ENCODE data around the gene ORM2. TPM values are rescaled to one million over a fixed set of nuclear protein-coding genes. Genes with fewer than 3 reads are reported as not detected.

ORM2 gene
- total and polyA plus RNA-seq, 5 experiments from 2014 or later, result not detected

DNA sequence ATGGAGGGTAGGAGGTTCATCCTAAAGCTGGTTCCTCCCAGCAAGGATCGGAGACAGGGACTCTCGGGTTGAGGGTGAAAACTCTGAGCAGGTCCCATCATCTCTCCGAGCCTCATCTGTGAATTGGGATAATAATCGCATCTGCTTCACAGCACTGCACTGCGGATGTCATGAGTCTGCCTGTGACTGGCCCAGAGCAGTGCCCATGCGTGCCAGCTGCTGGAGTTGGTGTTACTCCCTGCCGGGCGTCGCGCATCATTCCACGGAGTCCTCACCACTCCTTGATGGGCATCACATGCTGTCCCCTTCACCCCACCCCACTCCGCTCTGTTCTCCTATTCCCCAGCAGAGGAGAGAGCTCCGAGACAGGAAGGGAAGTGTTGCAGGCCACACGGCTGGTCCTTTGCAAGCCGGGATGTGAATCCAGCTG, 41.9 kb upstream of the ORM2 start:
- H3K36me3 Mint-ChIP-seq, result no peaks in the 10 kb centered on the region
- ATAC-seq, result no peak
- H3K27ac Mint-ChIP-seq, result no peak overlapping the region
- POLR2A ChIA-PET, result no interaction called here
- peaks cover 2 to 8% (median 5%) of the 10 kb centered on the region in 4 donors for H3K4me1 Mint-ChIP-seq
- H3K27me3 Mint-ChIP-seq, result peaks cover 3 to 9% (median 4%) of the 10 kb centered on the region in 5 donors
- no peaks in the 10 kb centered on the region for H3K9me3 Mint-ChIP-seq
- H3K4me3 Mint-ChIP-seq, result no peak overlapping the region
- DNase-seq, result peak in 1 of 10 donors; percentile 62

DNA sequence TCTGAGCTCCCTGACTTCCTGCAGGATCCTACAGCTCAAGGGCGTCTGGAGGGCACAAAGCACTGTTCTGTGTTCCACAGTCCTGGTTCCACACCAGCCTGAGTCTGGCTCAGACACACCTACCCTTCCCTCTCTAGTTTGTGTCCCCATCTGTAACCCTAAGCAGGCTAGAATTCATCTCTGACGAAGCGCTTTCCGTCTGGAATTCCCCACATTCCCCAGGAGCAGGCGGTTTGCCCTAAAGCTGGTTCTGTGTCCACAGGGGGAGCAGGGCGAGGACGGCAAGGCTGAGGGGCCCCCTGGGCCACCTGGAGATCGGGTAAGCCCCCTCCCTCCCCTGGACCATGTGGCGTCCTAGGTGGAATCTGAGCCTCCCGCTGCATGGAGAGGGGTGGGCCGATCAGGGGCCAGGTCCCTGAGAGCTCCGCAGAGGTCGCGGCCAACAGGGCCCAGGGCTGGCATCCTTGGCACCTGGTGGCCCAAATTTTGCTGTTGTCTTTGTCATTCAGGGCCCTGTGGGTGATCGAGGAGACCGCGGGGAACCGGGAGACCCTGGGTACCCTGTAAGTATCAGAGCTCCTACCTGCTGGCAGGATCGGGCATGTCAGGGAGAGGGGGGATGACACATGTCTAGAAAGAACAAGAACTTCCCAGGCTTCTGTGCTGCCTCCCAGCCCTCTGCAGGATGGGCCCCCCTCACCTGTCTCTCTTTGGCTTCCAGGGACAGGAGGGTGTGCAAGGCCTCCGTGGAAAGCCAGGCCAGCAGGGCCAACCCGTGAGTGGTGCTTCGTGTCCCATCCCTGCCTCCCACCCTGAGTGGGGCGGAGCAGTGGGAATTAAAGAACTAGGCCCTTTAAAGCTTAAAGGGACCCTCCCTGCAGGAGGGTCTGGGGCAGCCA, 41.2 kb upstream of the ORM2 start:
- POLR2A ChIA-PET, result no interaction called here
- peak in 1 of 10 donors; percentile 43 for DNase-seq
- ATAC-seq, result no peak
- no peak overlapping the region for H3K4me3 Mint-ChIP-seq
- H3K4me1 Mint-ChIP-seq, result peaks cover 2 to 8% (median 5%) of the 10 kb centered on the region in 4 donors
- H3K27ac Mint-ChIP-seq, result no peak overlapping the region
- H3K36me3 Mint-ChIP-seq, result no peaks in the 10 kb centered on the region
- H3K27me3 Mint-ChIP-seq, result peaks cover 3 to 9% (median 4%) of the 10 kb centered on the region in 5 donors
- peaks cover 0 to 5% (median 0%) of the 10 kb centered on the region in 9 donors for H3K9me3 Mint-ChIP-seq

GRCh38 chr9:114289106-114289505, 40.6 kb upstream of the ORM2 start:
- Mint-ChIP-seq H3K36me3 (no peaks in the 10 kb centered on the region), H3K4me3 (no peak overlapping the region), H3K9me3 (peaks cover 0 to 10% (median 0%) of the 10 kb centered on the region in 9 donors), H3K27me3 (peaks cover 3 to 9% (median 4%) of the 10 kb centered on the region in 5 donors), H3K4me1 (peaks cover 2 to 8% (median 5%) of the 10 kb centered on the region in 4 donors), H3K27ac (no peak overlapping the region)
- DNase-seq (peak in 1 of 10 donors; percentile 54), ATAC-seq (no peak)
- POLR2A ChIA-PET, result interaction anchor here (0.6 kb wide), 1 partner anchor 129 kb away, joined by 3 read pairs; no protein-coding TSS in a partner anchor

GRCh38 chr9:114289571-114290481, 39.8 kb upstream of the ORM2 start:
- ATAC-seq, result no peak
- peaks cover 0 to 4% (median 0%) of the 10 kb centered on the region in 3 donors for H3K36me3 Mint-ChIP-seq
- peak in 1 of 10 donors; percentile 47 for DNase-seq
- POLR2A ChIA-PET, result interaction anchor here (0.6 kb wide), 1 partner anchor 130 kb away, joined by 3 read pairs; no protein-coding TSS in a partner anchor
- no peak overlapping the region for H3K27ac Mint-ChIP-seq
- peaks cover 0 to 18% (median 4%) of the 10 kb centered on the region in 9 donors for H3K9me3 Mint-ChIP-seq
- peaks cover 2 to 8% (median 5%) of the 10 kb centered on the region in 4 donors for H3K4me1 Mint-ChIP-seq
- H3K27me3 Mint-ChIP-seq, result peaks cover 3 to 9% (median 4%) of the 10 kb centered on the region in 5 donors
- peak overlapping the region in 1 of 10 donors; percentile 20 for H3K4me3 Mint-ChIP-seq

GRCh38 chr9:114290561-114290986, 39.1 kb upstream of the ORM2 start:
- Mint-ChIP-seq H3K4me3 (no peak overlapping the region), H3K36me3 (peaks cover 0 to 10% (median 0%) of the 10 kb centered on the region in 3 donors), H3K27me3 (peaks cover 3 to 9% (median 4%) of the 10 kb centered on the region in 5 donors), H3K4me1 (peaks cover 2 to 8% (median 4%) of the 10 kb centered on the region in 4 donors), H3K27ac (peak overlapping the region in 2 of 10 donors; percentile 32 to 73), H3K9me3 (peaks cover 0 to 25% (median 10%) of the 10 kb centered on the region in 9 donors)
- ATAC-seq, result no peak
- DNase-seq, result peak in 1 of 10 donors; percentile 59
- POLR2A ChIA-PET, result interaction anchor here (1.2 kb wide), 1 partner anchor 182 kb away, joined by 3 read pairs; no protein-coding TSS in a partner anchor

DNA sequence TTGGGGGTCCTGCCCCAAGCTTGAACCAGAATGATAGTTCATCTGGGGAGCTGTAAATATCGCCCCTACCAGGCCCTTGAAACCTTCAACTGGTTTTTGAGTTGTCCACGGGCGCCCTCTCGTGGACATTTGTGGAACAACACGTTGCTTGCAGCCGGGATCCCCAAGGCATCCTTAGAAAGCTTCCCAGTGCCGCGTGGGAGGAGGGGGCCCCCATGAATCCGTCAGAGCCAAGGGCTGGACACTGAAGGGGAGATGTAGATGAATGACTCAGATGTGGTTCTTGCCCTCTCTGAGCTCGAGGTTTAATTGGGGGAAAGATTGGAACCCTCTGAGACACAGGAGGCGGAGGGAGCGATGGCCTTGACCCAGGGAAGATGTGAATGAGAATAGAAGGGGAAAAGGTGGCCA, 38.6 kb upstream of the ORM2 start:
- Mint-ChIP-seq H3K4me3 (no peak overlapping the region), H3K9me3 (peaks cover 3 to 30% (median 14%) of the 10 kb centered on the region in 9 donors), H3K36me3 (peaks cover 0 to 10% (median 3%) of the 10 kb centered on the region in 3 donors), H3K4me1 (peaks cover 2 to 8% (median 4%) of the 10 kb centered on the region in 4 donors), H3K27me3 (peaks cover 3 to 9% (median 4%) of the 10 kb centered on the region in 5 donors), H3K27ac (peak overlapping the region in 3 of 10 donors; percentile 3 to 69 (median 32))
- POLR2A ChIA-PET, result interaction anchor here (1.2 kb wide), 1 partner anchor 182 kb away, joined by 3 read pairs; no protein-coding TSS in a partner anchor
- ATAC-seq (peak in 1 of 2 donors; percentile 60), DNase-seq (peak; percentile 43 to 76 (median 62))

GRCh38 chr9:114291886-114292590, 37.6 kb upstream of the ORM2 start:
- POLR2A ChIA-PET, result interaction anchor here (1.2 kb wide), 1 partner anchor 183 kb away, joined by 3 read pairs; no protein-coding TSS in a partner anchor
- no peak overlapping the region for H3K4me3 Mint-ChIP-seq
- peaks cover 3 to 9% (median 4%) of the 10 kb centered on the region in 5 donors for H3K27me3 Mint-ChIP-seq
- DNase-seq (peak in 1 of 10 donors; percentile 38), ATAC-seq (no peak)
- H3K27ac Mint-ChIP-seq, result no peak overlapping the region
- peaks cover 2 to 8% (median 4%) of the 10 kb centered on the region in 4 donors for H3K4me1 Mint-ChIP-seq
- peaks cover 4 to 40% (median 16%) of the 10 kb centered on the region in 9 donors for H3K9me3 Mint-ChIP-seq
- H3K36me3 Mint-ChIP-seq, result peaks cover 0 to 10% (median 5%) of the 10 kb centered on the region in 3 donors

DNA sequence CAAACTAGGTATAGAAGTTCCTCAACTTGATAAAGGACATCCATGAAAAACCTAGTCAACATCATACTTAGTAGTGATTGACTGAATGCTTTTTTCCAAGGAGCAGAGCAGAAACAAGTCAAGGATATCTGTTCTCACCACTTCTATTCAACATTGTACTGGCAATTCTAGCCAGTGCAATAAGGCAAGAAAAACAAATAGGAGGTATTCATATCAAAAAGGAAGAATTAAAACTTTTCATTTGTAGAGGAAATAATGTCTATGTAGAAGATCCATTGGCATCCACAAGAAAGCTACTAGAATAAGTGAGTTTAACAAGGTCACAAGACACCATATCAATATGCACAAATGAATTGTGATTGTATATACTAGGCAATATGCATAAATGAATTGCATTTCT, 35.0 kb upstream of the ORM2 start:
- H3K9me3 Mint-ChIP-seq, result peaks cover 4 to 41% (median 16%) of the 10 kb centered on the region in 9 donors
- POLR2A ChIA-PET, result no interaction called here

GRCh38 chr9:114296338-114296737, 33.3 kb upstream of the ORM2 start:
- H3K4me3 Mint-ChIP-seq, result no peak overlapping the region

More for the DNA sequence above, 35.0 kb upstream of the ORM2 start:
- DNase-seq (no peak), ATAC-seq (no peak)
- H3K4me3 Mint-ChIP-seq, result no peak overlapping the region
- no peak overlapping the region for H3K27ac Mint-ChIP-seq
- peaks cover 2 to 8% (median 4%) of the 10 kb centered on the region in 4 donors for H3K4me1 Mint-ChIP-seq
- peaks cover 0 to 10% (median 5%) of the 10 kb centered on the region in 3 donors for H3K36me3 Mint-ChIP-seq
- peaks cover 3 to 9% (median 4%) of the 10 kb centered on the region in 5 donors for H3K27me3 Mint-ChIP-seq

DNA sequence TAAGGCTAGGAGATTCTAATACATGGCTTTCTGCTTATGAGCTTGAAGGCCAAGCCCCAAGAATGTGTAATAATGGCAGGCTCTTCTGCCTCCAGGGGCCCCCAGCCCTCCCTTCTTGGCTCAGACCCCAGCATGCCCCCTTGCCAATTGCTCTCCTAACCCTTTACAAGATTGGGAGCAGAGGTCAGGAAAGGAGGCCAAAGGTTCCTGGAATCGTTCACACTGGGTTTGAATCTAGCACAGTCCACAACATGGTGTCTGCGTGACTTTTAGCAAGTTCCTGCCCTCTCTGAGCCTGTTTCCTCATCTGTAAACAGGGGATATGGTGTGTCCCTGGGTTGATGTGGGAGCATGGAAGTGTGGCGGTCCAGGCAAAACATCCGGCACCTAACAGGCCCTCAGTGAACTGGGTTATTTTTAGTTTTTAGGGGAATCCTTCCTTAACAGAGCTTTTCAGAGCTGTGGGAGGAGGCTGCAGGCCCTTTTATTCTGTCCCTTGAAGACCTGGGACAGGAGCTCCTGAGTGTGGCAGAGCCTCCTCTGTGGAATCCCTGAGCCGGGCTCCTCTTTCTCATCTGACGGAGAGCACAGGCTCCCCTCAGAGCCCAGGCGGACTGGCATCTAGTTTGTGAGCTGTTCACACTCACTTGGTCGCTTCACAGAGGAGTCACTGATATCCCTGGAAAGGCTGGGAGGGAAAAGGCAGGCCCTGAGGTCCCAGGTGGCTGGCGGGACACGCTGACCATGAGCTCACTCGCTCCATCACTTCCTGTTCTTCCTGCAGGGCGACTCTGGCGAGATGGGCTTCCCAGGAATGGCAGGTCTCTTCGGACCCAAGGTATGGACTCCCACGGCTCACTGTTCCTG, 30.1 kb upstream of the ORM2 start:
- Mint-ChIP-seq H3K36me3 (peaks cover 0 to 9% (median 5%) of the 10 kb centered on the region in 3 donors), H3K4me1 (no peaks in the 10 kb centered on the region), H3K27ac (no peak overlapping the region), H3K9me3 (peaks cover 4 to 26% (median 15%) of the 10 kb centered on the region in 9 donors), H3K4me3 (no peak overlapping the region), H3K27me3 (peaks cover 0 to 4% (median 0%) of the 10 kb centered on the region in 5 donors)
- POLR2A ChIA-PET, result no interaction called here
- ATAC-seq (no peak), DNase-seq (peak in 1 of 10 donors; percentile 36)

More at GRCh38 chr9:114296338-114296737, 33.3 kb upstream of the ORM2 start:
- no peak overlapping the region for H3K27ac Mint-ChIP-seq
- peaks cover 0 to 4% (median 2%) of the 10 kb centered on the region in 5 donors for H3K27me3 Mint-ChIP-seq
- POLR2A ChIA-PET, result no interaction called here
- H3K36me3 Mint-ChIP-seq, result peaks cover 0 to 10% (median 5%) of the 10 kb centered on the region in 3 donors
- no peak for ATAC-seq
- DNase-seq, result no peak
- H3K9me3 Mint-ChIP-seq, result peaks cover 4 to 41% (median 16%) of the 10 kb centered on the region in 9 donors
- peaks cover 0 to under 1% (median 0%) of the 10 kb centered on the region in 4 donors for H3K4me1 Mint-ChIP-seq

Measured in naive thymus-derived CD8-positive, alpha-beta T cell (primary cell).